ENCODE data around the gene THAP10.

Gene THAP10

DNA sequence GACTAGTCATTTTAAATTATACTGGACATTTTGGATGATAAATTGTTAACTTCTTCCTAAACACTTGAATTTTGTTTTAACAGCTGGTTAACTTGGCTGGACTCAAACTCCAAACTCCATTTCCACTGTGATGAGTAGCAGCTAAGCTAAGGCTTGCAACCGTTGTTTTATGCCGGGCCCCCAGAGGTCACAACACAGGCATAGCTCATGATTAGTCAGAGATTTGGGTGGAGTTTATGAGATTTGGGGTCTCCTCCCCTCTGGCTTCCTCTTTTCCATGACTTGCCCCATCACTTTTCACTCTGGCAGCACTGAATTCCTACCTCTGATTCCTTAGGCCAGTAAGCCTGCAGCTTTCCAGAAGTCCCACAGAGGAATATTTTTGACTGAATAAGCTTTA is 12.8 kb downstream of the THAP10 start:
- Histone ChIP-seq H3K4me3 (ENCODE audit: insufficient read depth in 1 of 2, low read depth in 1 of 2, low read length in 2 of 2) (no peak overlapping the region), H3K4me2 (ENCODE audit: low read length, poor library complexity, severe bottlenecking) (no peak overlapping the region), H3K4me1 (ENCODE audit: control insufficient read depth, insufficient read depth, low read depth, low read length) (peaks cover 2% of the 10 kb centered on the region), H3K79me1 (replicated peaks; ENCODE audit: low read length, poor library complexity, severe bottlenecking) (no peaks in the 10 kb centered on the region), H2AK5ac (ENCODE audit: low read length, severe bottlenecking) (no peak overlapping the region), H2BK15ac (ENCODE audit: low read depth, poor library complexity, severe bottlenecking) (no peak overlapping the region), H3K9me3 (ENCODE audit: control insufficient read depth, low read length) (no peaks in the 10 kb centered on the region), H3K27me3 (ENCODE audit: control insufficient read depth in 1 of 2, insufficient read depth in 1 of 2, low read length in 2 of 2) (no peaks in the 10 kb centered on the region), H2BK12ac (ENCODE audit: low read length in 2 of 2) (no peak overlapping the region), H2BK120ac (ENCODE audit: low read depth, low read length) (no peak overlapping the region), H3K18ac (ENCODE audit: low read depth in 1 of 2, low read length in 2 of 2) (no peak overlapping the region), H3K14ac (ENCODE audit: low read length in 2 of 2) (no peak overlapping the region), H3K27ac (ENCODE audit: low read length, poor library complexity, severe bottlenecking) (no peak overlapping the region), H3K9ac (ENCODE audit: low read length) (peak overlapping the region; percentile 44), H2AFZ (ENCODE audit: low read depth, low read length) (no peak overlapping the region), H4K91ac (ENCODE audit: low read length) (no peak overlapping the region), H3K4ac (ENCODE audit: low read depth in 1 of 2, low read length in 2 of 2) (no peak overlapping the region), H3K36me3 (ENCODE audit: control insufficient read depth in 1 of 2, insufficient read depth in 2 of 2, low read depth in 1 of 2, low read length in 2 of 2) (no peaks in the 10 kb centered on the region), H4K8ac (ENCODE audit: low read length) (no peak overlapping the region), H2BK5ac (ENCODE audit: low read depth, low read length, poor library complexity, severe bottlenecking) (no peak overlapping the region), H3K23ac (ENCODE audit: low read length in 2 of 2) (no peak overlapping the region)
- no CpG with 5 or more reads among the region's 2 CpGs for WGBS
- DNase-seq, result peak; percentile 32

DNA sequence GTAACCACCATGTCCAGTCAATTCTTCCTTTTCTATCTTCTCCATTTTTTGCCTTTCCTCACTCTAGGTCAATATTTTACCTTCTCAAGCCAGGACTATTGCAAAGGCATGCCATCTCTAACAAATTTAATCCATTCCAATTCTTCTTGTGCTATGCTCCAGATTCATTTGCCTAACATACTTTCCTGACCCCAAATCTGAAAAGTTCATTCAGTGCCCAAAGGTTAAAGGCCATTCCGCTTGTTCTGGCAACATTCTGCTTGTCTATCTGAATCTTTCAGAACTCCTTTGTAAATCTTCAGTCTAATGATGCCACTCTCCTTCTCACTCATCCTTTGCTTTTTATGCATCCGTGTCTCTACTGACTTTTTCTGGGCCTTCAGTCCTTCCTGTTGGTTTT is 15.6 kb downstream of the THAP10 start:
- Histone ChIP-seq H3K4me3 (ENCODE audit: insufficient read depth in 1 of 2, low read depth in 1 of 2, low read length in 2 of 2) (no peak overlapping the region), H3K4ac (ENCODE audit: low read depth in 1 of 2, low read length in 2 of 2) (no peak overlapping the region), H2BK15ac (ENCODE audit: low read depth, poor library complexity, severe bottlenecking) (no peak overlapping the region), H3K79me1 (replicated peaks; ENCODE audit: low read length, poor library complexity, severe bottlenecking) (no peaks in the 10 kb centered on the region), H3K18ac (ENCODE audit: low read depth in 1 of 2, low read length in 2 of 2) (no peak overlapping the region), H3K27ac (ENCODE audit: low read length, poor library complexity, severe bottlenecking) (no peak overlapping the region), H2AK5ac (ENCODE audit: low read length, severe bottlenecking) (no peak overlapping the region), H4K91ac (ENCODE audit: low read length) (no peak overlapping the region), H2BK120ac (ENCODE audit: low read depth, low read length) (no peak overlapping the region), H3K14ac (ENCODE audit: low read length in 2 of 2) (no peak overlapping the region), H3K36me3 (ENCODE audit: control insufficient read depth in 1 of 2, insufficient read depth in 2 of 2, low read depth in 1 of 2, low read length in 2 of 2) (no peaks in the 10 kb centered on the region), H3K9ac (ENCODE audit: low read length) (no peak overlapping the region), H3K27me3 (ENCODE audit: control insufficient read depth in 1 of 2, insufficient read depth in 1 of 2, low read length in 2 of 2) (no peaks in the 10 kb centered on the region), H3K23ac (ENCODE audit: low read length in 2 of 2) (no peak overlapping the region), H2BK5ac (ENCODE audit: low read depth, low read length, poor library complexity, severe bottlenecking) (no peak overlapping the region), H2AFZ (ENCODE audit: low read depth, low read length) (no peak overlapping the region), H3K9me3 (ENCODE audit: control insufficient read depth, low read length) (peaks cover 3% of the 10 kb centered on the region), H3K4me2 (ENCODE audit: low read length, poor library complexity, severe bottlenecking) (no peak overlapping the region), H2BK12ac (ENCODE audit: low read length in 2 of 2) (no peak overlapping the region), H4K8ac (ENCODE audit: low read length) (no peak overlapping the region), H3K4me1 (ENCODE audit: control insufficient read depth, insufficient read depth, low read depth, low read length) (peaks cover 2% of the 10 kb centered on the region)
- WGBS, result 88% methylated on average over 2 of the region's 2 CpGs
- no peak for DNase-seq

DNA sequence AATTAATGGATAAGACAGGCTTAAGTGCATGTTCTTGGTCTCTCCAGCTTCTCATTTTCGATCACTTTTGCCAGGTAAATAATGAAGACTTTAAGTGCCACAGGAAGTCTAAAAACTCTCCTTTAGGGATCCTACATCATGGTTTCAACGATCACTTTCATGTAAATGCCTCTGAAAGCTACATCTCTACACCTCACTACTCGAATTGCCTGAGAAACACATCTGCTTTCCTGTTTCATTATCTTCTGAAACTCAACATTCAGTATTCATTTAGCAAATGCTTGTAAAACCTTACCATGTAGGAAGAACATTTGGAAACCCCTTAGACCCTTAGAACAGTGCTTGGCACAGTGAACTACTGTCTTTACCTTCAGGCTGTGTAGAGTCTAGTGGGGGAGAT is 16.2 kb downstream of the THAP10 start:
- no peak overlapping the region for H2BK15ac ChIP-seq (ENCODE audit: low read depth, poor library complexity, severe bottlenecking)
- no peak overlapping the region for H3K23ac ChIP-seq (ENCODE audit: low read length in 2 of 2)
- H3K9me3 ChIP-seq (ENCODE audit: control insufficient read depth, low read length), result peaks cover 3% of the 10 kb centered on the region
- no peak overlapping the region for H3K14ac ChIP-seq (ENCODE audit: low read length in 2 of 2)
- H2BK12ac ChIP-seq (ENCODE audit: low read length in 2 of 2), result no peak overlapping the region
- no peaks in the 10 kb centered on the region for H3K79me1 ChIP-seq (replicated peaks; ENCODE audit: low read length, poor library complexity, severe bottlenecking)
- no peak for DNase-seq
- peaks cover 3% of the 10 kb centered on the region for H3K4me1 ChIP-seq (ENCODE audit: control insufficient read depth, insufficient read depth, low read depth, low read length)
- no peak overlapping the region for H3K4me2 ChIP-seq (ENCODE audit: low read length, poor library complexity, severe bottlenecking)
- WGBS, result 85% methylated on average over 3 of the region's 3 CpGs
- no peak overlapping the region for H3K4ac ChIP-seq (ENCODE audit: low read depth in 1 of 2, low read length in 2 of 2)
- no peak overlapping the region for H4K91ac ChIP-seq (ENCODE audit: low read length)
- H2AK5ac ChIP-seq (ENCODE audit: low read length, severe bottlenecking), result no peak overlapping the region
- H2BK120ac ChIP-seq (ENCODE audit: low read depth, low read length), result no peak overlapping the region
- no peak overlapping the region for H3K4me3 ChIP-seq (ENCODE audit: insufficient read depth in 1 of 2, low read depth in 1 of 2, low read length in 2 of 2)
- H2AFZ ChIP-seq (ENCODE audit: low read depth, low read length), result no peak overlapping the region
- no peaks in the 10 kb centered on the region for H3K36me3 ChIP-seq (ENCODE audit: control insufficient read depth in 1 of 2, insufficient read depth in 2 of 2, low read depth in 1 of 2, low read length in 2 of 2)
- no peak overlapping the region for H4K8ac ChIP-seq (ENCODE audit: low read length)
- peak overlapping the region; percentile 3 for H3K9ac ChIP-seq (ENCODE audit: low read length)
- H3K27me3 ChIP-seq (ENCODE audit: control insufficient read depth in 1 of 2, insufficient read depth in 1 of 2, low read length in 2 of 2), result no peaks in the 10 kb centered on the region
- H3K18ac ChIP-seq (ENCODE audit: low read depth in 1 of 2, low read length in 2 of 2), result no peak overlapping the region
- H2BK5ac ChIP-seq (ENCODE audit: low read depth, low read length, poor library complexity, severe bottlenecking), result no peak overlapping the region
- no peak overlapping the region for H3K27ac ChIP-seq (ENCODE audit: low read length, poor library complexity, severe bottlenecking)

DNA sequence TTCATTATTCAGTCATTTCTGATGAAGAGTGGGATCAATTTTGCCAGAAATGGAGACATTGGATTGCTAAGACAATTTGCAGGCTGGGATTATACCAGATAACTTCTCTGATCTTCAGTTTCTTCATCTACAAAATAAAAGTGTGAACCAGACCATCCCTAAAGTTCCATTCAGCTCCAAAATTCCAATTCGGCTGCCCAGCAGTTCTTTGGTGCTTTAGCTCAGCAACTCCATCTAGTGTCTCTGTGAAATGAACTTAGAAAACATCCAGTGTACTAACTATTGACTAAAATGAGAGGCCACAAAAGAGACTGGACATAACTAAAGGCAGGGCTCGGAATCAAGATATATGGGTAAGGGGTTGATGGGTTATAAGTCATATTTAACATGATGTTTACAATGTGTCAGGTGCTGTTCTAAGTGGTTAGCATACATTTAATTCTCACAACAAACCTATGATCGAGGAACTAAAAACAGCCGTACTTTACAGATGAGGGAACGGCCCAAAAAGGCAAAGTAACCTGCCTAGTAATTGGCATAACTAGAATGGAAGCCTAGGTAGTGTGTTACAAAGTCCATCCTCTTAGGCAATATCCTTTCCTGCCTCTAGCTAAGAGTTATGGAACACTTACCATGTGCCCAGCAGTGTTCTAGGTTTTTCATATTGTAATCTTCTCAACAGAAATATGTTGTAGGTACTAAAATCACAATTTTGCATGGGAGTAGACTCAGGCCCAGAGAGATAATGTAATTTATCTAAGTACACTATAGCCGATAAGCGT is 17.0 kb downstream of the THAP10 start:
- peaks cover 3% of the 10 kb centered on the region for H3K9me3 ChIP-seq (ENCODE audit: control insufficient read depth, low read length)
- H3K23ac ChIP-seq (ENCODE audit: low read length in 2 of 2), result no peak overlapping the region
- no peaks in the 10 kb centered on the region for H3K27me3 ChIP-seq (ENCODE audit: control insufficient read depth in 1 of 2, insufficient read depth in 1 of 2, low read length in 2 of 2)
- no peaks in the 10 kb centered on the region for H3K79me1 ChIP-seq (replicated peaks; ENCODE audit: low read length, poor library complexity, severe bottlenecking)
- peak overlapping the region; percentile 56 for H3K27ac ChIP-seq (ENCODE audit: low read length, poor library complexity, severe bottlenecking)
- H2AFZ ChIP-seq (ENCODE audit: low read depth, low read length), result no peak overlapping the region
- H2BK12ac ChIP-seq (ENCODE audit: low read length in 2 of 2), result no peak overlapping the region
- H4K8ac ChIP-seq (ENCODE audit: low read length), result no peak overlapping the region
- H3K36me3 ChIP-seq (ENCODE audit: control insufficient read depth in 1 of 2, insufficient read depth in 2 of 2, low read depth in 1 of 2, low read length in 2 of 2), result no peaks in the 10 kb centered on the region
- no peak overlapping the region for H2BK120ac ChIP-seq (ENCODE audit: low read depth, low read length)
- H3K9ac ChIP-seq (ENCODE audit: low read length), result peak overlapping the region; percentile 67
- no peak overlapping the region for H3K4me2 ChIP-seq (ENCODE audit: low read length, poor library complexity, severe bottlenecking)
- no peak overlapping the region for H3K18ac ChIP-seq (ENCODE audit: low read depth in 1 of 2, low read length in 2 of 2)
- WGBS, result 84% methylated on average over 5 of the region's 7 CpGs
- no peak overlapping the region for H2BK5ac ChIP-seq (ENCODE audit: low read depth, low read length, poor library complexity, severe bottlenecking)
- H3K4ac ChIP-seq (ENCODE audit: low read depth in 1 of 2, low read length in 2 of 2), result no peak overlapping the region
- DNase-seq, result peak; percentile 52
- H2BK15ac ChIP-seq (ENCODE audit: low read depth, poor library complexity, severe bottlenecking), result no peak overlapping the region
- no peak overlapping the region for H2AK5ac ChIP-seq (ENCODE audit: low read length, severe bottlenecking)
- H3K14ac ChIP-seq (ENCODE audit: low read length in 2 of 2), result no peak overlapping the region
- no peak overlapping the region for H3K4me3 ChIP-seq (ENCODE audit: insufficient read depth in 1 of 2, low read depth in 1 of 2, low read length in 2 of 2)
- peaks cover 5% of the 10 kb centered on the region for H3K4me1 ChIP-seq (ENCODE audit: control insufficient read depth, insufficient read depth, low read depth, low read length)
- no peak overlapping the region for H4K91ac ChIP-seq (ENCODE audit: low read length)
